Measurements from ENCODE around the gene COLGALT1. TPM values are rescaled to one million over a fixed set of nuclear protein-coding genes. Genes with fewer than 3 reads are reported as not detected.
"Not testable (repeated sequence)": the region's sequence is repeated elsewhere in the genome, so short reads cannot be mapped to it uniquely, and the experiment has no call there.

The COLGALT1 gene
- total RNA-seq, 1 donor from 2014 or later, result 104 TPM

GRCh38 chr19:17548145-17548544, 7.3 kb upstream of the COLGALT1 start:
- Histone ChIP-seq H3K27me3 (no peaks in the 10 kb centered on the region), H3K4me3 (no peak overlapping the region), H3K27ac (no peak overlapping the region), H3K9me3 (no peaks in the 10 kb centered on the region), H3K36me3 (no peaks in the 10 kb centered on the region), H3K4me1 (no peaks in the 10 kb centered on the region)
- intact Hi-C loops (cut with DNase I), result no loop called here
- TF ChIP-seq, protein P1, sequence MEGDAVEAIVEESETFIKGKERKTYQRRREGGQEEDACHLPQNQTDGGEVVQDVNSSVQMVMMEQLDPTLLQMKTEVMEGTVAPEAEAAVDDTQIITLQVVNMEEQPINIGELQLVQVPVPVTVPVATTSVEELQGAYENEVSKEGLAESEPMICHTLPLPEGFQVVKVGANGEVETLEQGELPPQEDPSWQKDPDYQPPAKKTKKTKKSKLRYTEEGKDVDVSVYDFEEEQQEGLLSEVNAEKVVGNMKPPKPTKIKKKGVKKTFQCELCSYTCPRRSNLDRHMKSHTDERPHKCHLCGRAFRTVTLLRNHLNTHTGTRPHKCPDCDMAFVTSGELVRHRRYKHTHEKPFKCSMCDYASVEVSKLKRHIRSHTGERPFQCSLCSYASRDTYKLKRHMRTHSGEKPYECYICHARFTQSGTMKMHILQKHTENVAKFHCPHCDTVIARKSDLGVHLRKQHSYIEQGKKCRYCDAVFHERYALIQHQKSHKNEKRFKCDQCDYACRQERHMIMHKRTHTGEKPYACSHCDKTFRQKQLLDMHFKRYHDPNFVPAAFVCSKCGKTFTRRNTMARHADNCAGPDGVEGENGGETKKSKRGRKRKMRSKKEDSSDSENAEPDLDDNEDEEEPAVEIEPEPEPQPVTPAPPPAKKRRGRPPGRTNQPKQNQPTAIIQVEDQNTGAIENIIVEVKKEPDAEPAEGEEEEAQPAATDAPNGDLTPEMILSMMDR (IDR thresholded peaks at IDR 0.05), result no peak
- ATAC-seq, result no peak
- DNase-seq, result no peak

- no peaks in the 10 kb centered on the region for H3K9me3 ChIP-seq
- ATAC-seq, result no peak
- no peaks in the 10 kb centered on the region for H3K36me3 ChIP-seq
- H3K27ac ChIP-seq, result no peak overlapping the region
- intact Hi-C loops (cut with DNase I), result no loop called here
- no peak overlapping the region for H3K4me3 ChIP-seq
- no peaks in the 10 kb centered on the region for H3K27me3 ChIP-seq
- DNase-seq, result no peak
- TF ChIP-seq, protein P1 (IDR thresholded peaks at IDR 0.05), result no peak
- no peaks in the 10 kb centered on the region for H3K4me1 ChIP-seq
These were observed 6.2 kb upstream of the COLGALT1 start for GRCh38 chr19:17549085-17549740.

DNA sequence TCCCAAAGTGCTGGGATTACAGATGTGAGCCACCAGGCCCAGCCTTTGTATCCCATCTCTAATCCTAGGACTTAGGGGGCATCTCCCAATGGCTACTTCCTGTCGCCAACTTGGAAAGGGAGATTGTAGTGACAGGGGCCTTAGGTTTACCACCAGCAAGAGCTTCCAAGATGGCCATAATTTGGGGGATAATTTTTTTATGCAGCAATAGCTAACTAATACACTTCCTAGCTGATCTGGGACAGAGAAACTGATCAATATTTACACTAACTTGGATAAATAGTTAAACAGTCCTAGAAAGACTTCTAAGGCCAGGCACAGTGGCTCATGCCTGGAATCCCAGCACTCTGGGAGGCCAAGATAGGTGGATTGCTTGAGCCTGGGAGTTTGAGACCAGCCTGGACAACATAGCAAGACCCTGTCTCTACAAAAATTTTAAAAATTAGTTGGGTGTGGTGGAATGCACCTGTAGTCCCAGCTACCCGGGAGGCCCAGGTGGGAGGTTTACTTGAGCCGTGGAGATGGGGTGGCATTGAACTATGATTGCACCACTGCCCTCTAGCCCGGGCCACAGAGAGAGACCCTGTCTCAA, 5.3 kb upstream of the COLGALT1 start:
- no peak overlapping the region for H3K4me3 ChIP-seq
- peaks cover 5% of the 10 kb centered on the region for H3K4me1 ChIP-seq
- no peak overlapping the region for H3K27ac ChIP-seq
- intact Hi-C loops (cut with DNase I), result no loop called here
- ATAC-seq, result no peak
- TF ChIP-seq, protein P1 (IDR thresholded peaks at IDR 0.05), result no peak
- DNase-seq, result no peak
- H3K36me3 ChIP-seq, result no peaks in the 10 kb centered on the region
- no peaks in the 10 kb centered on the region for H3K9me3 ChIP-seq
- H3K27me3 ChIP-seq, result no peaks in the 10 kb centered on the region

DNA sequence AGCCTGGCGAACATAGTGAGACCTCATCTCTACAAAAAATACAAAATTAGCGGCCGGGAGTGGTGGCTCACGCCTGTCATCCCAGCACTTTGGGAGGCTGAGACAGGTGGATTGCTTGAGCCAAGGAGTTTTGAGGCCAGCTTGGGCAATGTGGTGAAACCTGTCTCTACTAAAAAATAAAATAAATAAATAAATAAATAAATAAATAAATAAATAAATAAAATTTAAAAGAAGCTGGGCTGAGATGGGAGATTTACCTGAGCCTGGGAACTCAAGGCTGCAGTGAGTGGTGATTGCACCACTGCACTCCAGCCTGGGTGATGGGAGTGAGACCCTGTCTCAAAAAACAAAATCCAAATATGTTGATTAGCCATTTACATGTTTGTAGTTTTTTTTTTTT, 2.7 kb upstream of the COLGALT1 start:
- H3K4me3 ChIP-seq; H3K27me3 ChIP-seq; DNase-seq; H3K9me3 ChIP-seq; intact Hi-C loops (cut with DNase I); ATAC-seq; H3K36me3 ChIP-seq; H3K27ac ChIP-seq: not testable (repeated sequence)
- peaks cover 15% of the 10 kb centered on the region for H3K4me1 ChIP-seq

- H3K4me3 ChIP-seq, result no peak overlapping the region
- intact Hi-C loops (cut with DNase I), result no loop called here
- no peaks in the 10 kb centered on the region for H3K9me3 ChIP-seq
- no peaks in the 10 kb centered on the region for H3K27me3 ChIP-seq
- no peak for DNase-seq
- H3K4me1 ChIP-seq, result peaks cover 15% of the 10 kb centered on the region
- no peak overlapping the region for H3K27ac ChIP-seq
- TF ChIP-seq, protein P1 (IDR thresholded peaks at IDR 0.05), result no peak
- peaks cover 9% of the 10 kb centered on the region for H3K36me3 ChIP-seq
- no peak for ATAC-seq
These were observed 2.2 kb upstream of the COLGALT1 start for GRCh38 chr19:17553256-17553655.

GRCh38 chr19:17554968-17555479, 425 bp upstream of the COLGALT1 start:
- Histone ChIP-seq H3K9me3 (no peaks in the 10 kb centered on the region), H3K36me3 (peaks cover 20% of the 10 kb centered on the region), H3K27ac (peak overlapping the region; percentile 37), H3K4me3 (peak overlapping the region; percentile 73), H3K4me1 (peaks cover 18% of the 10 kb centered on the region), H3K27me3 (no peaks in the 10 kb centered on the region)
- DNase-seq (no peak), ATAC-seq (no peak)
- intact Hi-C loops (cut with DNase I), result no loop called here
- TF ChIP-seq, protein P1 (IDR thresholded peaks at IDR 0.05), result no peak

Data from upper lobe of right lung (tissue), 1 donor.